Measurements from ENCODE around the gene ECT2L.

The ECT2L gene

DNA sequence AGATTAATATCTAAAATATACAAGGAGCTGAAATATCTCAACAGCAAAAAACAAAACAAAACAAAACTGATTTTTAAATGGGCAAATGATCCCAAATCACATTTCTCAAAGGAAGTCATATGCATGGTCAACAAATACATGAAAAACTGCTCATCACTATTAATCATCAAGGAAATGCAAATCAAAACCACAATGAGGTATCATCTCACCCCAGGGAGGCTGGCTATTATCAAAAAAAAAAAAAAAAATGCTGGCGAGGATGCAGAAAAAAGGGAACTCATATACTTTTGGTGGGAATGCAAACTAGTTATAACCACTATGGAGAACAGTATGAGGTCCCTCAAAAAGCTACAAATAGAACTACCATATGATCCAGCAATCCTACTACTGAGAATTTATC, 157.6 kb downstream of the ECT2L start:
- no peak overlapping the region for H3K27ac ChIP-seq
- peaks cover 0 to 35% (median 4%) of the 10 kb centered on the region in 4 donors for H3K4me1 ChIP-seq
- DNase-seq = no peak
- no peak for TF ChIP-seq CTCF (IDR thresholded peaks at IDR 0.05)
- H3K27me3 ChIP-seq = no peaks in the 10 kb centered on the region
- H3K36me3 ChIP-seq = no peaks in the 10 kb centered on the region
- H3K4me3 ChIP-seq = no peak overlapping the region
- intact Hi-C loops (cut with DNase I; ENCODE audit: low total_unique reads) = no loop called here
- H3K9me3 ChIP-seq = no peaks in the 10 kb centered on the region

Data from tibial artery (tissue), 4 donors.